ENCODE results near the gene GPD2. TPM values are rescaled to one million over a fixed set of nuclear protein-coding genes. Genes with fewer than 3 reads are reported as not detected.
A peak's percentile ranks its signal among the peaks of the same experiment; 100 is the strongest.

Gene GPD2
- total and polyA plus RNA-seq, 2 of the 4 experiments (the other 2 are of a cell fraction), result 20.4 to 100 TPM

GRCh38 chr2:156476021-156476849 is 40.1 kb downstream of the GPD2 start:
- in situ Hi-C loops (cut with MboI; ENCODE audit: low sequenced_read_pairs) (no loop called here), dilution Hi-C loops (cut with HindIII; ENCODE audit: low sequenced_read_pairs, unreplicated experiment) (no loop called here), intact Hi-C loops (cut with micrococcal nuclease) (no loop called here)
- Histone ChIP-seq H3K4ac (ENCODE audit: low read depth, low read length) (no peak overlapping the region), H3K4me1 (ENCODE audit: control insufficient read depth, insufficient read depth, low read length) (peaks cover 2% of the 10 kb centered on the region; the same call in 1 of the 2 replicates), H3K9me1 (ENCODE audit: insufficient read depth, low read length) (no peaks in the 10 kb centered on the region), H3K9ac (ENCODE audit: low read depth, low read length) (0 out of 2 replicates have a peak overlapping the region, but pooled peaks have one; percentile 3), H3K79me1 (ENCODE audit: low read depth in 1 of 2, low read length in 2 of 2) (peaks cover 11 to 20% of the 10 kb centered on the region in 2 experiments), H2BK5ac (ENCODE audit: low read depth, low read length, poor library complexity, severe bottlenecking) (no peak overlapping the region), H3K4me2 (ENCODE audit: low read depth, low read length) (peak overlapping the region; percentile 56), H2AK9ac (replicated peaks; ENCODE audit: low read depth, low read length, poor library complexity) (no peak overlapping the region), H3K23ac (ENCODE audit: low read depth, low read length) (no peak overlapping the region), H3K36me3 (ENCODE audit: control insufficient read depth, insufficient read depth, low read length) (no peaks in the 10 kb centered on the region; the same call in 1 of the 2 replicates), H3K18ac (ENCODE audit: low read depth, low read length) (no peak overlapping the region; the same call in 1 of the 2 replicates), H3K14ac (replicated peaks; ENCODE audit: low read depth, low read length) (no peak overlapping the region), H2BK15ac (ENCODE audit: low read depth, low read length) (no peak overlapping the region), H4K20me1 (ENCODE audit: insufficient read depth, low read length) (no peaks in the 10 kb centered on the region), H3K9me3 (ENCODE audit: control insufficient read depth, insufficient read depth, low read length) (no peaks in the 10 kb centered on the region), H3K27me3 (ENCODE audit: control insufficient read depth, insufficient read depth, low read length) (no peaks in the 10 kb centered on the region), H2BK20ac (ENCODE audit: low read depth, low read length) (no peak overlapping the region), H4K5ac (ENCODE audit: low read depth, low read length) (no peak overlapping the region), H2BK120ac (ENCODE audit: low read depth, low read length) (0 out of 2 replicates have a peak overlapping the region, but pooled peaks have one; percentile 28), H4K91ac (ENCODE audit: insufficient read depth, low read depth, low read length) (no peak overlapping the region; the same call in 1 of the 2 replicates), H3K4me3 (ENCODE audit: insufficient read depth, low read depth, low read length) (no peak overlapping the region), H4K8ac (ENCODE audit: low read depth in 2 of 2, low read length in 2 of 2) (no peak overlapping the region; a peak in 1 of 4 replicates), H3K27ac (ENCODE audit: insufficient read depth, low read length) (no peak overlapping the region), H2AK5ac (ENCODE audit: low read depth, low read length) (no peak overlapping the region), H3K56ac (ENCODE audit: extremely low read depth, insufficient read depth, low read length) (no peak overlapping the region), H2AFZ (replicated peaks; ENCODE audit: low read length, poor library complexity) (no peak overlapping the region)
- no CpG with 5 or more reads among the region's 5 CpGs for WGBS, 2 experiments (ENCODE audit: extremely low coverage in 2 of 2, insufficient read length in 1 of 2)
- TF ChIP-seq CHD1 (IDR thresholded peaks at IDR 0.05; ENCODE audit: low read depth, low read length) (no peak), RCOR1 (IDR thresholded peaks at IDR 0.05; ENCODE audit: insufficient replicate concordance, low read length) (no peak), RFX5 (IDR thresholded peaks at IDR 0.05; ENCODE audit: low read depth, low read length) (no peak)
- ChIA-PET CTCF (interaction anchor here (0.6 kb wide), 1 partner anchor 14 kb away, joined by 3 read pairs; no protein-coding TSS in a partner anchor), POLR2A (ENCODE audit: unreplicated experiment) (no interaction called here)
- no peak for ATAC-seq (ENCODE audit: low read depth)
- DNase-seq, result no peak
- no TSS peak for BruUV-seq (replicated peaks)

Measured in IMR-90 (cell line).